Measurements from ENCODE around the gene POLR3GL. TPM values are rescaled to one million over a fixed set of nuclear protein-coding genes. Genes with fewer than 3 reads are reported as not detected.

The POLR3GL gene
- total and polyA plus RNA-seq, 2 donors (not counting 1 experiment from before 2014, with no cell fraction given), result 23.3 to 23.8 TPM

DNA sequence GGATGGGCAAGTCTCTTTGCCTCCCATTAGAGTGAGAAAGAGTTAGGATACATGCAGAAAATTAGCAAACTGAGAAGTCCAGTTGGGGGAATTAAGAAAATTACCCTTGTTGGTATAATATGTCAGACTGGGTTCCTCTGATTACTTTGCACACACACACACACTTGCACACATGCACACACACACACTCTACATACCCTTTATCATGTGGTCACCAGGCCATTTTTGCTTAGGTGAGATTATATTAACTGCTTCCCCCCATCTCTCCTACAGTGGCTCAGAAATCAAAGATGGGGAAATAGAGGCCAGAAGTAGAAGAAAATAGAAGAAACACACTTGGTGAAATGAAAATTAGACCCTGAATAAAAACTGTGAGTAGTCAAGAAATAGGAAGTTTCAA is 5.8 kb upstream of the POLR3GL start:
- Histone ChIP-seq H3K36me3 (ENCODE audit: control insufficient read depth, insufficient read depth, low read length) (peaks cover 1% of the 10 kb centered on the region), H3K4me3 (replicated peaks in 1 of 4; ENCODE audit: control extremely low read depth in 1 of 4, insufficient read depth in 1 of 4, low read depth in 3 of 4, low read length in 4 of 4) (no peak overlapping the region), H3K9ac (ENCODE audit: insufficient read depth, low read length) (no peak overlapping the region), H3K4me2 (ENCODE audit: extremely low read depth, insufficient read depth, low read length) (no peak overlapping the region), H3K79me2 (ENCODE audit: control insufficient read depth, insufficient read depth, low read length) (peaks cover 35% of the 10 kb centered on the region), H2AFZ (ENCODE audit: low read length) (no peak overlapping the region), H3K9me3 (ENCODE audit: control insufficient read depth, insufficient read depth, low read depth, low read length) (no peaks in the 10 kb centered on the region), H3K27me3 (ENCODE audit: control insufficient read depth, insufficient read depth, low read length) (no peaks in the 10 kb centered on the region), H3K4me1 (ENCODE audit: control insufficient read depth, extremely low read depth, insufficient read depth, low read length) (peaks cover 30% of the 10 kb centered on the region), H3K27ac (ENCODE audit: insufficient read depth, low read length) (no peak overlapping the region), H4K20me1 (ENCODE audit: control insufficient read depth, extremely low read depth, insufficient read depth, low read length) (no peaks in the 10 kb centered on the region)
- DNase-seq (ENCODE audit: low read depth in 2 of 2), result no peak
- TF ChIP-seq EZH2 (IDR thresholded peaks at IDR 0.05; ENCODE audit: low read length, missing control alignments), result no peak
- TF ChIP-seq, protein P1, sequence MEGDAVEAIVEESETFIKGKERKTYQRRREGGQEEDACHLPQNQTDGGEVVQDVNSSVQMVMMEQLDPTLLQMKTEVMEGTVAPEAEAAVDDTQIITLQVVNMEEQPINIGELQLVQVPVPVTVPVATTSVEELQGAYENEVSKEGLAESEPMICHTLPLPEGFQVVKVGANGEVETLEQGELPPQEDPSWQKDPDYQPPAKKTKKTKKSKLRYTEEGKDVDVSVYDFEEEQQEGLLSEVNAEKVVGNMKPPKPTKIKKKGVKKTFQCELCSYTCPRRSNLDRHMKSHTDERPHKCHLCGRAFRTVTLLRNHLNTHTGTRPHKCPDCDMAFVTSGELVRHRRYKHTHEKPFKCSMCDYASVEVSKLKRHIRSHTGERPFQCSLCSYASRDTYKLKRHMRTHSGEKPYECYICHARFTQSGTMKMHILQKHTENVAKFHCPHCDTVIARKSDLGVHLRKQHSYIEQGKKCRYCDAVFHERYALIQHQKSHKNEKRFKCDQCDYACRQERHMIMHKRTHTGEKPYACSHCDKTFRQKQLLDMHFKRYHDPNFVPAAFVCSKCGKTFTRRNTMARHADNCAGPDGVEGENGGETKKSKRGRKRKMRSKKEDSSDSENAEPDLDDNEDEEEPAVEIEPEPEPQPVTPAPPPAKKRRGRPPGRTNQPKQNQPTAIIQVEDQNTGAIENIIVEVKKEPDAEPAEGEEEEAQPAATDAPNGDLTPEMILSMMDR (conservative IDR thresholded peaks at IDR 0.05 in 1 of 2, IDR thresholded peaks at IDR 0.05 in 1 of 2; ENCODE audit: low read depth in 1 of 2, low read length in 2 of 2), result no peak

DNA sequence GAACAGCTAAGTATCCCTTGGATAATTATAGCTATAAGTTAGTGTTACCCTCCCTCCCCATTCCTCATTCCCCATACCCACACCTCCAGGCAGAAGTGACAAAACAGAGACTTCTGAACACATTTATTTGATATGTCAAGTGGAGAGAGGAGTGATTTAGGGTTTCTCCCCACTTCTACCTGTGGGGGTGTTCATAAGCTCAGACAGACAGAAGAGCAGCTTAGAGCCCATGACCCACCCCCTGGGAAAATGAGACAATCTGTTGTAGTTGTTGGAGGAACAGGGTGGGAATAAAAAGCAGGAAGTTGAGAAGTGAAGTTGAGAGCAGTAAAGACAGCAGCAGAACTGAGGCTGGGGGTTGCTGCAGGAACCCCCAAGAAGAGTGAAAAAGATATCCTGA is 5.2 kb upstream of the POLR3GL start:
- Histone ChIP-seq H3K4me2 (ENCODE audit: extremely low read depth, insufficient read depth, low read length) (no peak overlapping the region), H3K9me3 (ENCODE audit: control insufficient read depth, insufficient read depth, low read depth, low read length) (no peaks in the 10 kb centered on the region), H3K27me3 (ENCODE audit: control insufficient read depth, insufficient read depth, low read length) (no peaks in the 10 kb centered on the region), H3K79me2 (ENCODE audit: control insufficient read depth, insufficient read depth, low read length) (peaks cover 29% of the 10 kb centered on the region), H2AFZ (ENCODE audit: low read length) (no peak overlapping the region), H3K27ac (ENCODE audit: insufficient read depth, low read length) (no peak overlapping the region), H3K9ac (ENCODE audit: insufficient read depth, low read length) (no peak overlapping the region), H3K4me3 (replicated peaks in 1 of 4; ENCODE audit: control extremely low read depth in 1 of 4, insufficient read depth in 1 of 4, low read depth in 3 of 4, low read length in 4 of 4) (peak overlapping the region in 1 of 4 experiments; percentile 1), H3K4me1 (ENCODE audit: control insufficient read depth, extremely low read depth, insufficient read depth, low read length) (peaks cover 35% of the 10 kb centered on the region), H3K36me3 (ENCODE audit: control insufficient read depth, insufficient read depth, low read length) (peaks cover 1% of the 10 kb centered on the region), H4K20me1 (ENCODE audit: control insufficient read depth, extremely low read depth, insufficient read depth, low read length) (no peaks in the 10 kb centered on the region)
- DNase-seq (ENCODE audit: low read depth in 2 of 2), result no peak
- TF ChIP-seq EZH2 (IDR thresholded peaks at IDR 0.05; ENCODE audit: low read length, missing control alignments), result no peak
- TF ChIP-seq, protein P1 (conservative IDR thresholded peaks at IDR 0.05 in 1 of 2, IDR thresholded peaks at IDR 0.05 in 1 of 2; ENCODE audit: low read depth in 1 of 2, low read length in 2 of 2), result no peak

- TF ChIP-seq, protein P1 (conservative IDR thresholded peaks at IDR 0.05 in 1 of 2, IDR thresholded peaks at IDR 0.05 in 1 of 2; ENCODE audit: low read depth in 1 of 2, low read length in 2 of 2), result no peak
- no peak for TF ChIP-seq EZH2 (IDR thresholded peaks at IDR 0.05; ENCODE audit: low read length, missing control alignments)
- Histone ChIP-seq H3K4me2 (ENCODE audit: extremely low read depth, insufficient read depth, low read length) (peak overlapping the region; percentile 87), H3K79me2 (ENCODE audit: control insufficient read depth, insufficient read depth, low read length) (peaks cover 24% of the 10 kb centered on the region), H3K4me3 (replicated peaks in 1 of 4; ENCODE audit: control extremely low read depth in 1 of 4, insufficient read depth in 1 of 4, low read depth in 3 of 4, low read length in 4 of 4) (peak overlapping the region in 3 of 4 experiments; percentile 6 to 68 (median 65)), H3K36me3 (ENCODE audit: control insufficient read depth, insufficient read depth, low read length) (peaks cover 1% of the 10 kb centered on the region), H3K9me3 (ENCODE audit: control insufficient read depth, insufficient read depth, low read depth, low read length) (no peaks in the 10 kb centered on the region), H2AFZ (ENCODE audit: low read length) (no peak overlapping the region), H3K27me3 (ENCODE audit: control insufficient read depth, insufficient read depth, low read length) (no peaks in the 10 kb centered on the region), H3K27ac (ENCODE audit: insufficient read depth, low read length) (no peak overlapping the region), H3K4me1 (ENCODE audit: control insufficient read depth, extremely low read depth, insufficient read depth, low read length) (peaks cover 35% of the 10 kb centered on the region), H4K20me1 (ENCODE audit: control insufficient read depth, extremely low read depth, insufficient read depth, low read length) (no peaks in the 10 kb centered on the region), H3K9ac (ENCODE audit: insufficient read depth, low read length) (no peak overlapping the region)
- DNase-seq (ENCODE audit: low read depth in 2 of 2), result no peak
These were observed 4.5 kb upstream of the POLR3GL start for GRCh38 chr1:145959957-145960467.
